WTC11 (cell line): ENCODE results near the gene TCF7. TPM values are rescaled to one million over a fixed set of nuclear protein-coding genes. Genes with fewer than 3 reads are reported as not detected.

Experiments
- ATAC-seq: fragments of 200-7000 bp; cut with Tn5 transposase; 2 replicates; pipeline ENCODE4 v1.10.0; 2021; ENCODE audit warnings: mild to moderate bottlenecking, moderate library complexity
- CTCF ChIA-PET: fragments of 300-600 bp; sonication (Branson Sonifier 250); formaldehyde crosslinking; loops from one replicate; lab custom pipeline; 2021; ENCODE audit warnings: antibody characterized with exemption; lab: Charles Lee
- POLR2A ChIA-PET: fragments of 350-600 bp; sonication (Branson Sonifier 250); formaldehyde crosslinking; loops from one replicate; lab custom pipeline; 2021; ENCODE audit warnings: antibody characterized with exemption; lab: Charles Lee
- DNase-seq: peaks from one replicate; pipeline ENCODE4 v3.0.0; 2021; ENCODE audit warnings: low spot score
- H3K27ac Mint-ChIP-seq: 2 replicates; pipeline ENCODE4 v1.8.0; 2021; ENCODE audit warnings: mixed read lengths
- H3K27me3 Mint-ChIP-seq: 2 replicates; pipeline ENCODE4 v1.8.0; 2021; ENCODE audit warnings: low read depth, mild to moderate bottlenecking, moderate library complexity, mixed read lengths
- H3K36me3 Mint-ChIP-seq: 2 replicates; pipeline ENCODE4 v1.8.0; 2021; ENCODE audit warnings: mixed read lengths
- H3K4me1 Mint-ChIP-seq: 2 replicates; pipeline ENCODE4 v1.8.0; 2022; ENCODE audit warnings: mixed read lengths
- H3K4me3 Mint-ChIP-seq: 2 replicates; pipeline ENCODE4 v1.8.0; 2021; ENCODE audit warnings: mild to moderate bottlenecking, moderate library complexity, mixed read lengths
- H3K9me3 Mint-ChIP-seq: 2 replicates; pipeline ENCODE4 v1.8.0; 2021; ENCODE audit warnings: mixed read lengths
- GABPB1 ChIP-seq: sonication (generic); formaldehyde crosslinking; IDR thresholded peaks from 2 replicates; pipeline ENCODE4 v1.8.1; 2023; ENCODE audit warnings: mild to moderate bottlenecking, missing genetic modification reagents
- GTF2I ChIP-seq: fragments of 250-450 bp; sonication (Bioruptor Pico); conservative IDR thresholded peaks from 2 replicates; pipeline ENCODE4 v1.4.0; 2021; ENCODE audit warnings: mild to moderate bottlenecking
- IRF2 ChIP-seq: sonication (generic); formaldehyde crosslinking; IDR thresholded peaks from 2 replicates; pipeline ENCODE4 v1.8.0; 2022; ENCODE audit warnings: low read depth, missing genetic modification reagents, borderline replicate concordance
- JAZF1 ChIP-seq: fragments of 250-450 bp; sonication (Bioruptor Pico); IDR thresholded peaks from 2 replicates; pipeline ENCODE4 v1.9.0; 2021; ENCODE audit warnings: moderate library complexity, mild to moderate bottlenecking, inconsistent platforms
- MYBL2 ChIP-seq: sonication (generic); formaldehyde crosslinking; IDR thresholded peaks from 2 replicates; pipeline ENCODE4 v1.8.1; 2023; ENCODE audit warnings: mild to moderate bottlenecking, moderate library complexity, missing genetic modification reagents
- NR1H2 ChIP-seq: sonication (generic); formaldehyde crosslinking; IDR thresholded peaks from 2 replicates; pipeline ENCODE4 v1.9.0; 2021; ENCODE audit warnings: mild to moderate bottlenecking, moderate library complexity, missing genetic modification reagents
- NR3C1 ChIP-seq: sonication (generic); formaldehyde crosslinking; conservative IDR thresholded peaks from 2 replicates; pipeline ENCODE4 v1.8.1; 2023; ENCODE audit warnings: low read depth, mild to moderate bottlenecking, missing genetic modification reagents
- SMAD4 ChIP-seq: sonication (generic); formaldehyde crosslinking; IDR thresholded peaks from 2 replicates; pipeline ENCODE4 v1.8.0; 2022; ENCODE audit warnings: mild to moderate bottlenecking, missing genetic modification reagents
- SP1 ChIP-seq: sonication (generic); formaldehyde crosslinking; conservative IDR thresholded peaks from 2 replicates; pipeline ENCODE4 v1.8.1; 2022; ENCODE audit warnings: missing genetic modification reagents
- TCF7 ChIP-seq: sonication (generic); formaldehyde crosslinking; IDR thresholded peaks from 2 replicates; pipeline ENCODE4 v1.8.0; 2022; ENCODE audit warnings: mild to moderate bottlenecking, low read depth, missing genetic modification reagents, moderate library complexity
- ZNF138 ChIP-seq: sonication (generic); formaldehyde crosslinking; conservative IDR thresholded peaks from 2 replicates; pipeline ENCODE4 v1.8.1; 2022; ENCODE audit warnings: mild to moderate bottlenecking, moderate library complexity, missing genetic modification reagents
- ZNF219 ChIP-seq: sonication (generic); formaldehyde crosslinking; IDR thresholded peaks from 2 replicates; pipeline ENCODE4 v1.8.0; 2023; ENCODE audit warnings: missing genetic modification reagents, mild to moderate bottlenecking, borderline replicate concordance
- ZNF281 ChIP-seq: sonication (generic); formaldehyde crosslinking; IDR thresholded peaks from 2 replicates; pipeline ENCODE4 v1.8.0; 2023; ENCODE audit warnings: mild to moderate bottlenecking, missing genetic modification reagents
- ZNF317 ChIP-seq: sonication (generic); formaldehyde crosslinking; IDR thresholded peaks from 2 replicates; pipeline ENCODE4 v1.8.1; 2023; ENCODE audit warnings: low read depth, mild to moderate bottlenecking, moderate library complexity, missing genetic modification reagents, borderline replicate concordance
- ZNF423 ChIP-seq: fragments of 250-450 bp; sonication (Bioruptor Pico); IDR thresholded peaks from 2 replicates; pipeline ENCODE4 v2.1.2; 2022; ENCODE audit warnings: mild to moderate bottlenecking, moderate library complexity
- total RNA-seq: library from RNA; stranded (reverse); gene quantifications from 3 replicates; pipeline ENCODE4 v1.2.3, GENCODE V29; 2021
- TF ChIP-seq, protein P1 (sequence below): fragments of 250-450 bp; sonication (Bioruptor Pico); IDR thresholded peaks from 2 replicates; pipeline ENCODE4 v1.8.0; 2021; ENCODE audit warnings: mild to moderate bottlenecking
- TF ChIP-seq, protein P2 (sequence below): sonication (generic); formaldehyde crosslinking; IDR thresholded peaks from 2 replicates; pipeline ENCODE4 v1.8.1; 2023; ENCODE audit warnings: mild to moderate bottlenecking, moderate library complexity, missing genetic modification reagents
- TF ChIP-seq, protein P3 (sequence below): sonication (generic); formaldehyde crosslinking; IDR thresholded peaks from 2 replicates; pipeline ENCODE4 v1.8.0; 2022; ENCODE audit warnings: missing genetic modification reagents

Gene TCF7
- total RNA-seq, 1 experiment from 2014 or later = 11.3 TPM

- ChIA-PET CTCF (interaction anchor here (0.8 to 12.5 kb wide), 6 partner anchors 11 to 146 kb away, joined by 3 to 202 read pairs (median 34); no protein-coding TSS in a partner anchor), POLR2A (no interaction called here)
- no peak for ATAC-seq
- Mint-ChIP-seq H3K4me3 (no peak overlapping the region), H3K9me3 (no peaks in the 10 kb centered on the region), H3K36me3 (peaks cover 8% of the 10 kb centered on the region), H3K27me3 (no peaks in the 10 kb centered on the region), H3K27ac (no peak overlapping the region), H3K4me1 (peaks cover 8% of the 10 kb centered on the region)
- TF ChIP-seq ZNF281 (CRISPR knock-in tag) (no peak), MYBL2 (CRISPR knock-in tag) (no peak), ZNF317 (CRISPR knock-in tag) (no peak)
- no peak for DNase-seq
Measured at GRCh38 chr5:134142806-134143205, 28.3 kb downstream of the TCF7 start.

GRCh38 chr5:134143431-134143830 is 28.9 kb downstream of the TCF7 start:
- no peak overlapping the region for H3K4me3 Mint-ChIP-seq
- ChIA-PET CTCF (interaction anchor here (0.8 to 12.5 kb wide), 6 partner anchors 11 to 146 kb away, joined by 3 to 202 read pairs (median 34); no protein-coding TSS in a partner anchor), POLR2A (no interaction called here)
- H3K36me3 Mint-ChIP-seq = peaks cover 10% of the 10 kb centered on the region
- DNase-seq = no peak
- H3K4me1 Mint-ChIP-seq = peaks cover 4% of the 10 kb centered on the region
- no peak overlapping the region for H3K27ac Mint-ChIP-seq
- no peaks in the 10 kb centered on the region for H3K27me3 Mint-ChIP-seq
- no peak for TF ChIP-seq JAZF1 (CRISPR knock-in tag)
- TF ChIP-seq, protein P1, sequence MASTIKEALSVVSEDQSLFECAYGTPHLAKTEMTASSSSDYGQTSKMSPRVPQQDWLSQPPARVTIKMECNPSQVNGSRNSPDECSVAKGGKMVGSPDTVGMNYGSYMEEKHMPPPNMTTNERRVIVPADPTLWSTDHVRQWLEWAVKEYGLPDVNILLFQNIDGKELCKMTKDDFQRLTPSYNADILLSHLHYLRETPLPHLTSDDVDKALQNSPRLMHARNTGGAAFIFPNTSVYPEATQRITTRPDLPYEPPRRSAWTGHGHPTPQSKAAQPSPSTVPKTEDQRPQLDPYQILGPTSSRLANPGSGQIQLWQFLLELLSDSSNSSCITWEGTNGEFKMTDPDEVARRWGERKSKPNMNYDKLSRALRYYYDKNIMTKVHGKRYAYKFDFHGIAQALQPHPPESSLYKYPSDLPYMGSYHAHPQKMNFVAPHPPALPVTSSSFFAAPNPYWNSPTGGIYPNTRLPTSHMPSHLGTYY (CRISPR knock-in tag) = no peak
- no peak for TF ChIP-seq SMAD4 (CRISPR knock-in tag)
- no peak for TF ChIP-seq TCF7
- no peak for TF ChIP-seq IRF2 (CRISPR knock-in tag)
- TF ChIP-seq, protein P2, sequence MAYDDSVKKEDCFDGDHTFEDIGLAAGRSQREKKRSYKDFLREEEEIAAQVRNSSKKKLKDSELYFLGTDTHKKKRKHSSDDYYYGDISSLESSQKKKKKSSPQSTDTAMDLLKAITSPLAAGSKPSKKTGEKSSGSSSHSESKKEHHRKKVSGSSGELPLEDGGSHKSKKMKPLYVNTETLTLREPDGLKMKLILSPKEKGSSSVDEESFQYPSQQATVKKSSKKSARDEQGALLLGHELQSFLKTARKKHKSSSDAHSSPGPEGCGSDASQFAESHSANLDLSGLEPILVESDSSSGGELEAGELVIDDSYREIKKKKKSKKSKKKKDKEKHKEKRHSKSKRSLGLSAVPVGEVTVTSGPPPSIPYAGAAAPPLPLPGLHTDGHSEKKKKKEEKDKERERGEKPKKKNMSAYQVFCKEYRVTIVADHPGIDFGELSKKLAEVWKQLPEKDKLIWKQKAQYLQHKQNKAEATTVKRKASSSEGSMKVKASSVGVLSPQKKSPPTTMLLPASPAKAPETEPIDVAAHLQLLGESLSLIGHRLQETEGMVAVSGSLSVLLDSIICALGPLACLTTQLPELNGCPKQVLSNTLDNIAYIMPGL (CRISPR knock-in tag) = no peak
- TF ChIP-seq ZNF423 (CRISPR knock-in tag) = no peak
- TF ChIP-seq GABPB1 (CRISPR knock-in tag) = no peak
- no peak for TF ChIP-seq SP1 (CRISPR knock-in tag)
- no peak for TF ChIP-seq GTF2I (CRISPR knock-in tag)
- no peak for TF ChIP-seq NR3C1 (CRISPR knock-in tag)
- no peak for ATAC-seq
- no peaks in the 10 kb centered on the region for H3K9me3 Mint-ChIP-seq

- Mint-ChIP-seq H3K36me3 (peaks cover 12% of the 10 kb centered on the region), H3K4me1 (peaks cover 4% of the 10 kb centered on the region), H3K9me3 (no peaks in the 10 kb centered on the region), H3K27me3 (no peaks in the 10 kb centered on the region), H3K4me3 (no peak overlapping the region), H3K27ac (no peak overlapping the region)
- DNase-seq (no peak), ATAC-seq (no peak)
- POLR2A ChIA-PET = no interaction called here
- CTCF ChIA-PET = interaction anchor here (5.1 to 12.5 kb wide), 3 partner anchors 44 to 105 kb away, joined by 46 to 202 read pairs (median 68); no protein-coding TSS in a partner anchor
- TF ChIP-seq ZNF219 (CRISPR knock-in tag) = no peak
- TF ChIP-seq, protein P3, sequence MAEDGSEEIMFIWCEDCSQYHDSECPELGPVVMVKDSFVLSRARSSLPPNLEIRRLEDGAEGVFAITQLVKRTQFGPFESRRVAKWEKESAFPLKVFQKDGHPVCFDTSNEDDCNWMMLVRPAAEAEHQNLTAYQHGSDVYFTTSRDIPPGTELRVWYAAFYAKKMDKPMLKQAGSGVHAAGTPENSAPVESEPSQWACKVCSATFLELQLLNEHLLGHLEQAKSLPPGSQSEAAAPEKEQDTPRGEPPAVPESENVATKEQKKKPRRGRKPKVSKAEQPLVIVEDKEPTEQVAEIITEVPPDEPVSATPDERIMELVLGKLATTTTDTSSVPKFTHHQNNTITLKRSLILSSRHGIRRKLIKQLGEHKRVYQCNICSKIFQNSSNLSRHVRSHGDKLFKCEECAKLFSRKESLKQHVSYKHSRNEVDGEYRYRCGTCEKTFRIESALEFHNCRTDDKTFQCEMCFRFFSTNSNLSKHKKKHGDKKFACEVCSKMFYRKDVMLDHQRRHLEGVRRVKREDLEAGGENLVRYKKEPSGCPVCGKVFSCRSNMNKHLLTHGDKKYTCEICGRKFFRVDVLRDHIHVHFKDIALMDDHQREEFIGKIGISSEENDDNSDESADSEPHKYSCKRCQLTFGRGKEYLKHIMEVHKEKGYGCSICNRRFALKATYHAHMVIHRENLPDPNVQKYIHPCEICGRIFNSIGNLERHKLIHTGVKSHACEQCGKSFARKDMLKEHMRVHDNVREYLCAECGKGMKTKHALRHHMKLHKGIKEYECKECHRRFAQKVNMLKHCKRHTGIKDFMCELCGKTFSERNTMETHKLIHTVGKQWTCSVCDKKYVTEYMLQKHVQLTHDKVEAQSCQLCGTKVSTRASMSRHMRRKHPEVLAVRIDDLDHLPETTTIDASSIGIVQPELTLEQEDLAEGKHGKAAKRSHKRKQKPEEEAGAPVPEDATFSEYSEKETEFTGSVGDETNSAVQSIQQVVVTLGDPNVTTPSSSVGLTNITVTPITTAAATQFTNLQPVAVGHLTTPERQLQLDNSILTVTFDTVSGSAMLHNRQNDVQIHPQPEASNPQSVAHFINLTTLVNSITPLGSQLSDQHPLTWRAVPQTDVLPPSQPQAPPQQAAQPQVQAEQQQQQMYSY = no peak
- no peak for TF ChIP-seq ZNF138 (CRISPR knock-in tag)
- no peak for TF ChIP-seq NR1H2 (CRISPR knock-in tag)
Measured at GRCh38 chr5:134143944-134144941, 29.8 kb downstream of the TCF7 start.
